Erythroblast (primary cell): ENCODE data around the gene RAB27B.

Experiments used
- GATA1 ChIP-seq: IDR thresholded peaks from 2 replicates; pipeline ENCODE4 v1.6.1; 2011; ENCODE audit warnings: low read depth, mild to moderate bottlenecking, control low read depth, low read length, moderate library complexity
- POLR2A ChIP-seq: IDR thresholded peaks from 2 replicates; pipeline ENCODE4 v1.6.1; 2011; ENCODE audit warnings: mild to moderate bottlenecking, low read length

- TF ChIP-seq POLR2A = no peak
- TF ChIP-seq GATA1 = no peak
Measured at GRCh38 chr18:54790109-54790508, 38.2 kb upstream of the RAB27B start.
